ENCODE measurements around the gene CYB561. TPM values are rescaled to one million over a fixed set of nuclear protein-coding genes. Genes with fewer than 3 reads are reported as not detected.

Gene CYB561
- total and polyA plus RNA-seq, 8 donors, result 54.0 to 79.3 (median 63.4) TPM

DNA sequence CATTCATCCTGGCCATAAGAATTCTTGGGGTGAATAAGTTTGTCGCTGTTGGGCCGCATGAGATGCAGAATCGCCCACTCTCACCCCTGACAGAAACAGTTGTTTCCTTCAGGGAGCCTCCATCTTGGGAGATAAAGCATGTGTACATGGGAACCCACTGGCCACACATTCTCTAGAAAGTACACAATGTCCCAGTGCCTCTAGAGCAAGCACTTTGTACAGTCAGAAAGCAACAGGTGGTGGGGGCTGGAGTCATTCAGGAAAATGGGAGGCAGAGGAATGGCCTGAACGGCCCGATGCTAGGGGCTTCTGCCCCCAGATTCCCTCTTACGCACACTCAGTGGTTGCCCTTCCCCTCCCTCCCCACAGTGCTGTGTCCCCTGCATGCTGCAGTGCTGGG lies 46.8 kb upstream of the CYB561 start:
- intact Hi-C loops (cut with DNase I), result no loop called here
- Histone ChIP-seq H3K27ac (no peak overlapping the region), H3K4me1 (no peaks in the 10 kb centered on the region), H3K36me3 (no peaks in the 10 kb centered on the region), H3K27me3 (no peaks in the 10 kb centered on the region), H3K9me3 (no peaks in the 10 kb centered on the region), H3K4me3 (no peak overlapping the region)
- WGBS, 2 donors, result 83 to 86% methylated on average over 6 of the region's 6 CpGs
- FAIRE-seq (no peak), ATAC-seq (no peak), DNase-seq (no peak)
- TF ChIP-seq, protein P1, sequence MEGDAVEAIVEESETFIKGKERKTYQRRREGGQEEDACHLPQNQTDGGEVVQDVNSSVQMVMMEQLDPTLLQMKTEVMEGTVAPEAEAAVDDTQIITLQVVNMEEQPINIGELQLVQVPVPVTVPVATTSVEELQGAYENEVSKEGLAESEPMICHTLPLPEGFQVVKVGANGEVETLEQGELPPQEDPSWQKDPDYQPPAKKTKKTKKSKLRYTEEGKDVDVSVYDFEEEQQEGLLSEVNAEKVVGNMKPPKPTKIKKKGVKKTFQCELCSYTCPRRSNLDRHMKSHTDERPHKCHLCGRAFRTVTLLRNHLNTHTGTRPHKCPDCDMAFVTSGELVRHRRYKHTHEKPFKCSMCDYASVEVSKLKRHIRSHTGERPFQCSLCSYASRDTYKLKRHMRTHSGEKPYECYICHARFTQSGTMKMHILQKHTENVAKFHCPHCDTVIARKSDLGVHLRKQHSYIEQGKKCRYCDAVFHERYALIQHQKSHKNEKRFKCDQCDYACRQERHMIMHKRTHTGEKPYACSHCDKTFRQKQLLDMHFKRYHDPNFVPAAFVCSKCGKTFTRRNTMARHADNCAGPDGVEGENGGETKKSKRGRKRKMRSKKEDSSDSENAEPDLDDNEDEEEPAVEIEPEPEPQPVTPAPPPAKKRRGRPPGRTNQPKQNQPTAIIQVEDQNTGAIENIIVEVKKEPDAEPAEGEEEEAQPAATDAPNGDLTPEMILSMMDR (IDR thresholded peaks at IDR 0.05), result no peak

DNA sequence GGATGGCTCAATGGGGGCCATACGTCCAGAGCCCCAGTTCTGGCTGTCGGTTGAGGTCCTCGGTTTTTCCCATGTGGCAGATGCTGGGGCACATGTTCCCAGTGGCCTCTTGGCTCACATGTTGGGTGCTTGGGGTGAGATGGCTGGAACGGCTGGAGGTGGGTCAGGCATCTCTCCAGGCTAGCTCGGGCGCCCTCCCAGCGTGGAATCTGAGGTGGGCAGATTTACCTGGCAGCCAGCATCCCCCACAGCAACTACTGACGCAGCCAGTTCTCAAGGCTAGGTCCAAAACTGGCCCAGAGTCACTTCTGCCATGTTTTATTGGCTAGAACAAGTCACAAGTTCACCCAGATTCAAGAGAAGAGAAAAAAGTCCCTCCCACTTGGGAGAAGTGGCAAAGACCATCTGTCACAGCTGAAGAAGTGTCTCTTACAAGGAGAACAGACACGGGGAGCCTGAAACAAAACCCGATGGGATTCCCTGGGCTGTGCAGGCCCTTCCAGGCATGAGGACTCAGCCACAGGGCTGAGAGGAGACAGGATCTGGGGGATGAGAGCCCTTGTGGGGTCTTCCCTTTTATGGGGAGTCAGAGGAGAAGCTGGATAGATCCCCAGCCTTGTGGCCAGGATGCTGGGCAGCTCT lies 46.0 kb upstream of the CYB561 start:
- Histone ChIP-seq H3K4me3 (no peak overlapping the region), H3K27me3 (no peaks in the 10 kb centered on the region), H3K27ac (no peak overlapping the region), H3K4me1 (no peaks in the 10 kb centered on the region), H3K9me3 (no peaks in the 10 kb centered on the region), H3K36me3 (no peaks in the 10 kb centered on the region)
- no peak for ATAC-seq
- DNase-seq, result no peak
- FAIRE-seq, result no peak
- TF ChIP-seq, protein P1 (IDR thresholded peaks at IDR 0.05), result no peak
- WGBS, 2 donors, result 76 to 91% methylated on average over 10 of the region's 10 CpGs
- intact Hi-C loops (cut with DNase I), result no loop called here

DNA sequence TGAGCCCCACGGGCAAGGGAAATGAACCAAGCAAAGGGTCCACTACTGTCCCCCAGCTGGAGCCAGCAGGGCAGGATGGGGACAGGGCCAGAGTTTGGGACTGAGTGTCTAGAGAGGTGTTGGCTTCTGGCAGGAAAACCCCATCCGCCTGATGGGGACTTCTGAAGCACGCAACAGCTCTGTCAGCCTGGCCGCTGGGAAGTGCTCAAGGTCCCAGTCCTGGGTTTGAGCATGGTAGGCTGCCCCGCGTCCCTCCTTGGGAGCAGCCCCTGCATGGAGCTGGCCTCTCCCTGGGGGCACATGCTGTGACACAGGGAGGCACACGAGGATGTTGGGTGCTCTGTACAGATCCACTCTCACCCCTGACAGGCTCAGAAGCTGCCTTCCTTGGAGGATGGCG lies 45.3 kb upstream of the CYB561 start:
- H3K36me3 ChIP-seq, result no peaks in the 10 kb centered on the region
- no peak for FAIRE-seq
- TF ChIP-seq, protein P1 (IDR thresholded peaks at IDR 0.05), result no peak
- ATAC-seq, result no peak
- H3K27me3 ChIP-seq, result no peaks in the 10 kb centered on the region
- H3K4me1 ChIP-seq, result no peaks in the 10 kb centered on the region
- DNase-seq, result no peak
- intact Hi-C loops (cut with DNase I), result no loop called here
- 67 to 78% methylated on average over 8 of the region's 8 CpGs for WGBS, 2 donors
- no peak overlapping the region for H3K4me3 ChIP-seq
- H3K27ac ChIP-seq, result no peak overlapping the region
- H3K9me3 ChIP-seq, result no peaks in the 10 kb centered on the region

DNA sequence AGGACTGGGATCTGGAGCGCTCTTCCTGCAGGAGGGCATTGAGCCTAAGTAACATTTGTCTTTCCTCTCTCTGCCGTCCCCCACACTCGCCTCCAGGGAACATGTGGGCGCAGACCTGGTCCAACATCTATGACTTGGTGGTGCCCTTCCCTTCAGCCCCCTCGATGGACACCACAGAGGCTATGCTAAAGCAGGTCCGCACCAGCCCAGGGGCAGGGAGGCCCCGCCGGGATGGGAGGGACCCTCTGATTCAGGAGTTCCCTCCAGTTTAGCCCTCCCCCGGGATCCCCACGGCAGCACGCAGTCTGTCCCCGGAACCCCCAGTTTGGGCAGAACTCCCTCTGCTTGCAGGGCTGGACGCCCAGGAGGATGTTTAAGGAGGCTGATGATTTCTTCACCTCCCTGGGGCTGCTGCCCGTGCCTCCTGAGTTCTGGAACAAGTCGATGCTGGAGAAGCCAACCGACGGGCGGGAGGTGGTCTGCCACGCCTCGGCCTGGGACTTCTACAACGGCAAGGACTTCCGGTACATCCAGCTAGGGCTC lies 44.8 kb upstream of the CYB561 start:
- Histone ChIP-seq H3K36me3 (no peaks in the 10 kb centered on the region), H3K27me3 (no peaks in the 10 kb centered on the region), H3K9me3 (no peaks in the 10 kb centered on the region), H3K4me1 (no peaks in the 10 kb centered on the region), H3K27ac (no peak overlapping the region), H3K4me3 (no peak overlapping the region)
- 83 to 93% methylated on average over 22 of the region's 22 CpGs for WGBS, 2 donors
- TF ChIP-seq, protein P1 (IDR thresholded peaks at IDR 0.05), result no peak
- intact Hi-C loops (cut with DNase I), result no loop called here
- FAIRE-seq (no peak), ATAC-seq (no peak), DNase-seq (peak in 1 of 6 donors; percentile 51)

DNA sequence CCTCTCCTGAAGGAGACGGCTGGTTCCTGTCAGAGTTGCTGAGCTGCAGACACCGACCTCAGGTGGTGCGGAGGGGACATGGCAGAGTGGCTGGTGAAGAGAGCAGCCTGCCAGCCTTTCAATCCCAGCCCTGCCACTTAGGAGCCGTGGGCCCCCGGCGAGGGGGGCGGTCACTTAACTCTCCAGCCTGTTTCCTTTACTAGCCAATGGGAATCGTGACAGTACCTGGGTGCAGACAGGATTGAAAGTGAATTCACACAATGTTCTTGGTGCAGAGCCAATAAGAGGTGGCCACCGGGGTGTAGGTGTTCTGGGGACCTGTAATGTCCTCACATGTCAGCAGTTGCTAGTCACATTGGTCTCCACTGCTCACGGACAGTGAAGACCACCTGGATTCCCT lies 44.2 kb upstream of the CYB561 start:
- 54 to 68% methylated on average over 10 of the region's 10 CpGs for WGBS, 2 donors
- FAIRE-seq (no peak), DNase-seq (peak in 1 of 6 donors; percentile 38), ATAC-seq (peak in 2 of 4 donors; percentile 46 to 76)
- H3K27me3 ChIP-seq, result no peaks in the 10 kb centered on the region
- H3K27ac ChIP-seq, result no peak overlapping the region
- H3K4me1 ChIP-seq, result no peaks in the 10 kb centered on the region
- no peaks in the 10 kb centered on the region for H3K9me3 ChIP-seq
- intact Hi-C loops (cut with DNase I), result no loop called here
- TF ChIP-seq, protein P1 (IDR thresholded peaks at IDR 0.05), result no peak
- no peak overlapping the region for H3K4me3 ChIP-seq
- H3K36me3 ChIP-seq, result no peaks in the 10 kb centered on the region
